Measurements from ENCODE around the gene UBTD2.

UBTD2 gene

GRCh38 chr5:172160506-172160905 lies 123.1 kb downstream of the UBTD2 start:
- TF ChIP-seq, protein P1, sequence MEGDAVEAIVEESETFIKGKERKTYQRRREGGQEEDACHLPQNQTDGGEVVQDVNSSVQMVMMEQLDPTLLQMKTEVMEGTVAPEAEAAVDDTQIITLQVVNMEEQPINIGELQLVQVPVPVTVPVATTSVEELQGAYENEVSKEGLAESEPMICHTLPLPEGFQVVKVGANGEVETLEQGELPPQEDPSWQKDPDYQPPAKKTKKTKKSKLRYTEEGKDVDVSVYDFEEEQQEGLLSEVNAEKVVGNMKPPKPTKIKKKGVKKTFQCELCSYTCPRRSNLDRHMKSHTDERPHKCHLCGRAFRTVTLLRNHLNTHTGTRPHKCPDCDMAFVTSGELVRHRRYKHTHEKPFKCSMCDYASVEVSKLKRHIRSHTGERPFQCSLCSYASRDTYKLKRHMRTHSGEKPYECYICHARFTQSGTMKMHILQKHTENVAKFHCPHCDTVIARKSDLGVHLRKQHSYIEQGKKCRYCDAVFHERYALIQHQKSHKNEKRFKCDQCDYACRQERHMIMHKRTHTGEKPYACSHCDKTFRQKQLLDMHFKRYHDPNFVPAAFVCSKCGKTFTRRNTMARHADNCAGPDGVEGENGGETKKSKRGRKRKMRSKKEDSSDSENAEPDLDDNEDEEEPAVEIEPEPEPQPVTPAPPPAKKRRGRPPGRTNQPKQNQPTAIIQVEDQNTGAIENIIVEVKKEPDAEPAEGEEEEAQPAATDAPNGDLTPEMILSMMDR (IDR thresholded peaks at IDR 0.05; ENCODE audit: control insufficient read depth, extremely low read depth, insufficient read depth) = no peak
- no peak overlapping the region for H3K4me3 ChIP-seq (ENCODE audit: low read depth, low read length)
- no peak for DNase-seq (ENCODE audit: low read depth)

Measured in LNCaP clone FGC (cell line).